HAP-1 (cell line): ENCODE measurements around the gene CFAP68.
A peak's percentile ranks its signal among the peaks of the same experiment; 100 is the strongest.

ENCODE experiments used
- DNase-seq, 2 experiments: peaks; one replicate each; pipeline ENCODE4 v3.0.0-alpha.2; 2016 to 2020; ENCODE audit warnings: low spot score in 2 of 2
- H3K27me3 ChIP-seq: fragments of 250-450 bp; sonication (Bioruptor Pico); 2 replicates; pipeline ENCODE4 v1.5.1; 2020; ENCODE audit warnings: low read depth, mild to moderate bottlenecking, moderate library complexity
- H3K36me3 ChIP-seq: fragments of 250-450 bp; sonication (Bioruptor Pico); replicated peaks from 2 replicates; pipeline ENCODE4 v1.5.1; 2020; ENCODE audit warnings: mild to moderate bottlenecking
- H3K4me1 ChIP-seq: fragments of 250-450 bp; sonication (Bioruptor Pico); 2 replicates; pipeline ENCODE4 v1.5.1; 2020; ENCODE audit warnings: mild to moderate bottlenecking
- H3K4me3 ChIP-seq: fragments of 250-450 bp; sonication (Bioruptor Pico); 2 replicates; pipeline ENCODE4 v1.5.1; 2020; ENCODE audit warnings: mild to moderate bottlenecking, moderate library complexity
- H3K9me3 ChIP-seq: fragments of 250-450 bp; sonication (Bioruptor Pico); 2 replicates; pipeline ENCODE4 v1.5.1; 2020; ENCODE audit warnings: mild to moderate bottlenecking, moderate library complexity
- in situ Hi-C: fragments of 300-500 bp; cut with MboI; formaldehyde crosslinking; loops from 3 replicates; pipeline ENCODE4 v1.14.3; 2020; ENCODE audit warnings: low sequenced_read_pairs, inconsistent platforms, mixed read lengths

The CFAP68 gene

GRCh38 chr11:111878849-111879636 lies at the start of gene CFAP68, which contains the start of gene FDXACB1:
Gene CFAP68, plus strand, starts transcription at chr11:111879541. Its CDS starts 20 bp downstream, at chr11:111879561.
Gene FDXACB1, minus strand, starts transcription at chr11:111879165. Its CDS starts 33 bp downstream, at chr11:111879132.
- H3K4me1 ChIP-seq = peaks cover 10% of the 10 kb centered on the region
- H3K4me3 ChIP-seq = peak within 1 kb of the TSS; percentile 66
- in situ Hi-C loops = loop anchor here (10.0 kb wide), 1 partner anchor 206 kb away; the partner anchor contains the start of genes SDHD and TIMM8B
- no peaks in the 10 kb centered on the region for H3K9me3 ChIP-seq
- no peaks in the 10 kb centered on the region for H3K36me3 ChIP-seq
- no peaks in the 10 kb centered on the region for H3K27me3 ChIP-seq
- DNase-seq = peak; percentile 96 to 97

- Histone ChIP-seq H3K36me3 (no peaks in the 10 kb centered on the region), H3K27me3 (no peaks in the 10 kb centered on the region), H3K4me1 (no peaks in the 10 kb centered on the region), H3K9me3 (no peaks in the 10 kb centered on the region), H3K4me3 (no peak overlapping the region)
- in situ Hi-C loops = no loop called here
- DNase-seq = no peak
Measured at GRCh38 chr11:111833524-111833923, 45.8 kb upstream of the CFAP68 start.

- H3K4me1 ChIP-seq = no peaks in the 10 kb centered on the region
- no peaks in the 10 kb centered on the region for H3K27me3 ChIP-seq
- in situ Hi-C loops = no loop called here
- H3K36me3 ChIP-seq = no peaks in the 10 kb centered on the region
- peak in 1 of 2 experiments; percentile 18 for DNase-seq
- no peak overlapping the region for H3K4me3 ChIP-seq
- H3K9me3 ChIP-seq = no peaks in the 10 kb centered on the region
Measured at GRCh38 chr11:111834432-111835163, 44.7 kb upstream of the CFAP68 start.

GRCh38 chr11:111835665-111836064 lies 43.7 kb upstream of the CFAP68 start:
- in situ Hi-C loops = no loop called here

GRCh38 chr11:111836162-111836561 lies 43.2 kb upstream of the CFAP68 start:
- no peak for DNase-seq
- in situ Hi-C loops = no loop called here
- Histone ChIP-seq H3K4me1 (no peaks in the 10 kb centered on the region), H3K36me3 (no peaks in the 10 kb centered on the region), H3K27me3 (no peaks in the 10 kb centered on the region), H3K9me3 (no peaks in the 10 kb centered on the region), H3K4me3 (no peak overlapping the region)

More at GRCh38 chr11:111835665-111836064, 43.7 kb upstream of the CFAP68 start:
- no peaks in the 10 kb centered on the region for H3K4me1 ChIP-seq
- H3K9me3 ChIP-seq = no peaks in the 10 kb centered on the region
- no peak for DNase-seq
- H3K27me3 ChIP-seq = no peaks in the 10 kb centered on the region
- no peak overlapping the region for H3K4me3 ChIP-seq
- H3K36me3 ChIP-seq = no peaks in the 10 kb centered on the region

GRCh38 chr11:111836721-111837120 lies 42.6 kb upstream of the CFAP68 start:
- H3K4me3 ChIP-seq = no peak overlapping the region
- no peaks in the 10 kb centered on the region for H3K27me3 ChIP-seq
- no peaks in the 10 kb centered on the region for H3K9me3 ChIP-seq
- no peaks in the 10 kb centered on the region for H3K4me1 ChIP-seq
- H3K36me3 ChIP-seq = no peaks in the 10 kb centered on the region
- no peak for DNase-seq
- in situ Hi-C loops = no loop called here

GRCh38 chr11:111837366-111837891 lies 41.9 kb upstream of the CFAP68 start:
- Histone ChIP-seq H3K36me3 (no peaks in the 10 kb centered on the region), H3K27me3 (no peaks in the 10 kb centered on the region), H3K4me3 (no peak overlapping the region), H3K4me1 (no peaks in the 10 kb centered on the region), H3K9me3 (no peaks in the 10 kb centered on the region)
- in situ Hi-C loops = no loop called here
- no peak for DNase-seq

GRCh38 chr11:111838054-111838453 lies 41.3 kb upstream of the CFAP68 start:
- in situ Hi-C loops = no loop called here
- Histone ChIP-seq H3K27me3 (no peaks in the 10 kb centered on the region), H3K4me1 (no peaks in the 10 kb centered on the region), H3K36me3 (no peaks in the 10 kb centered on the region), H3K4me3 (no peak overlapping the region), H3K9me3 (no peaks in the 10 kb centered on the region)
- DNase-seq = no peak

GRCh38 chr11:111840143-111840542 lies 39.2 kb upstream of the CFAP68 start:
- no peak for DNase-seq
- H3K27me3 ChIP-seq = no peaks in the 10 kb centered on the region
- H3K9me3 ChIP-seq = no peaks in the 10 kb centered on the region
- no peaks in the 10 kb centered on the region for H3K36me3 ChIP-seq
- in situ Hi-C loops = loop anchor here (5.0 kb wide), 1 partner anchor 238 kb away; the partner anchor contains the start of gene SIK2
- H3K4me3 ChIP-seq = no peak overlapping the region
- H3K4me1 ChIP-seq = no peaks in the 10 kb centered on the region

- no peaks in the 10 kb centered on the region for H3K36me3 ChIP-seq
- no peaks in the 10 kb centered on the region for H3K27me3 ChIP-seq
- no peaks in the 10 kb centered on the region for H3K4me1 ChIP-seq
- no peaks in the 10 kb centered on the region for H3K9me3 ChIP-seq
- DNase-seq = peak; percentile 70 to 92
- H3K4me3 ChIP-seq = no peak overlapping the region
- in situ Hi-C loops = loop anchor here (5.0 kb wide), 1 partner anchor 239 kb away; the partner anchor contains the start of gene SIK2
Measured at GRCh38 chr11:111841370-111842053, 37.8 kb upstream of the CFAP68 start.

- Histone ChIP-seq H3K4me3 (no peak overlapping the region), H3K4me1 (no peaks in the 10 kb centered on the region), H3K36me3 (no peaks in the 10 kb centered on the region), H3K27me3 (no peaks in the 10 kb centered on the region), H3K9me3 (no peaks in the 10 kb centered on the region)
- no peak for DNase-seq
- in situ Hi-C loops = loop anchor here (5.0 kb wide), 1 partner anchor 241 kb away; the partner anchor contains the start of gene SIK2
Measured at GRCh38 chr11:111843661-111844060, 35.7 kb upstream of the CFAP68 start.

- in situ Hi-C loops = no loop called here
- no peaks in the 10 kb centered on the region for H3K36me3 ChIP-seq
- no peaks in the 10 kb centered on the region for H3K9me3 ChIP-seq
- H3K27me3 ChIP-seq = no peaks in the 10 kb centered on the region
- no peaks in the 10 kb centered on the region for H3K4me1 ChIP-seq
- no peak overlapping the region for H3K4me3 ChIP-seq
- DNase-seq = no peak
Measured at GRCh38 chr11:111845276-111846028, 33.9 kb upstream of the CFAP68 start.

- Histone ChIP-seq H3K27me3 (no peaks in the 10 kb centered on the region), H3K4me1 (no peaks in the 10 kb centered on the region), H3K9me3 (no peaks in the 10 kb centered on the region), H3K36me3 (no peaks in the 10 kb centered on the region), H3K4me3 (no peak overlapping the region)
- no peak for DNase-seq
- in situ Hi-C loops = no loop called here
Measured at GRCh38 chr11:111846063-111846462, 33.3 kb upstream of the CFAP68 start.
